Fibroblast of skin of back (primary cell): Measurements from ENCODE around the gene GRHL1. TPM values are rescaled to one million over a fixed set of nuclear protein-coding genes. Genes with fewer than 3 reads are reported as not detected.
"Not testable (repeated sequence)": the region's sequence is repeated elsewhere in the genome, so short reads cannot be mapped to it uniquely, and the experiment has no call there.

Experiments
- DNase-seq: peaks from one replicate; pipeline ENCODE4 v3.0.0-alpha.2; 2013
- polyA plus RNA-seq, 2 experiments: library from polyadenylated mRNA; unstranded; fragments of 120-200 nt; gene quantifications; one replicate each; pipeline ENCODE4 v1.2.1, GENCODE V29; 2013; ENCODE audit not compliant: insufficient read length in 2 of 2

Gene GRHL1, protein sequence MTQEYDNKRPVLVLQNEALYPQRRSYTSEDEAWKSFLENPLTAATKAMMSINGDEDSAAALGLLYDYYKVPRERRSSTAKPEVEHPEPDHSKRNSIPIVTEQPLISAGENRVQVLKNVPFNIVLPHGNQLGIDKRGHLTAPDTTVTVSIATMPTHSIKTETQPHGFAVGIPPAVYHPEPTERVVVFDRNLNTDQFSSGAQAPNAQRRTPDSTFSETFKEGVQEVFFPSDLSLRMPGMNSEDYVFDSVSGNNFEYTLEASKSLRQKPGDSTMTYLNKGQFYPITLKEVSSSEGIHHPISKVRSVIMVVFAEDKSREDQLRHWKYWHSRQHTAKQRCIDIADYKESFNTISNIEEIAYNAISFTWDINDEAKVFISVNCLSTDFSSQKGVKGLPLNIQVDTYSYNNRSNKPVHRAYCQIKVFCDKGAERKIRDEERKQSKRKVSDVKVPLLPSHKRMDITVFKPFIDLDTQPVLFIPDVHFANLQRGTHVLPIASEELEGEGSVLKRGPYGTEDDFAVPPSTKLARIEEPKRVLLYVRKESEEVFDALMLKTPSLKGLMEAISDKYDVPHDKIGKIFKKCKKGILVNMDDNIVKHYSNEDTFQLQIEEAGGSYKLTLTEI
- 0.24 TPM for polyA plus RNA-seq (2013, experiment 1 of 2; ENCODE audit: insufficient read length)
- polyA plus RNA-seq (2013, experiment 2 of 2; ENCODE audit: insufficient read length), result 0.34 TPM

DNA sequence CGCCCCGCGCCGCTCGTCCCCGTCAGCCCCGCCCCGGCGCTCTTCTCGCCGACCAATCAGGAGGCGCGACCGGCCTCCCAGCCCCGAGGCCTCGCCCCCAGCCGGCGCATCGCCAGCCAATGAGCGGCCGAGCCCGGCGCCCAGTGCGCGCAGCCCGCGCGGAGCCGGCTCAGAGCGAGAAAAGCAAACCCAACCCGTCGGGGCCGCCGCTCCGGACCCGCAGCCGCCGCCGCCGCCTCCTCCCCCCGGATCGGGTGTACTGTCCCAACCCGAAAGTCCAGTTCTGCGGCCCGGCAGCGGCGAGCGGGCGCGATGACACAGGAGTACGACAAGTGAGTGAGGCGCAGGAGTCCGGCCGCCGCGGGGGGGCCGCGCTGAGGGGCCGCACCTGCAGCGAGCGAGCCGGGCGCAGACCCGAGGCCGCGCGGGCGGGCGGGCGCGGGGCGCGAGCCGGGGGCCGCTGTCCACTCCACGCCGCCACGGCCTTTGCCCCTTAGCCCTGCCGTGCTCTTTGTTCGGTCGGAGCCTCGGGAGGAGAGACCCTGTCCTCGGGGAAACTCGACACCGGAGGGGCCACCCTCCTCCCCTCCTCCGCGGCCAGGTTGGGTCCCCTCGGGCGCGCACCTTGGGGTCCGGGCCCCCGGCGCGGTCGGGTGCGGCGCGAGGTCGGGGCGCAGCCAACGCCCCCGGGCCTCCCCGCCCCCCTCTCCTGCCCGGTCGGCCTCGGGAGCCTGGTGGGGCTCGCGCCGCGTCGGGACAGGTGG is at the start of gene GRHL1:
Gene GRHL1, plus strand, starts transcription at position 172 of the 764 bp plus-strand sequence. Its CDS starts 141 bp downstream, at position 313.
- DNase-seq, result peak; percentile 89

DNA sequence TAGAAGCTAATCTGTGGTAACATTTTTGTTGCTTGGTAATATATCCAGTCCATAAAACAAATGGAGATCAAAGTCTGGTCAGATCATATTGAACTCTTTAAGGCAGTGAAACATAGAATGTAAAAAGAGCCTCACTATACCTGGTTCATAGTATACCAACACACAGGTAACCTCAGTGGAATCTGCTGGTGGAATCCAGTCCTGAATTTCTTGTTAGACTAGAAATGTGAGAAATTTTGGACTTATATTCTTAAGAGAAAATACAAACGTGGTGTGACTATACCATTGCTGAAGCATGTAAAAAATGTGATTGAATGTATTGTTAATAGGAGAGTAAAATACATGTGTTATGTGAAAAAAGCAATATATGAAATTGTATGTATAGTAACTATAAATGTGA is 46.1 kb upstream of the GRHL1 start:
- DNase-seq, result no peak

DNA sequence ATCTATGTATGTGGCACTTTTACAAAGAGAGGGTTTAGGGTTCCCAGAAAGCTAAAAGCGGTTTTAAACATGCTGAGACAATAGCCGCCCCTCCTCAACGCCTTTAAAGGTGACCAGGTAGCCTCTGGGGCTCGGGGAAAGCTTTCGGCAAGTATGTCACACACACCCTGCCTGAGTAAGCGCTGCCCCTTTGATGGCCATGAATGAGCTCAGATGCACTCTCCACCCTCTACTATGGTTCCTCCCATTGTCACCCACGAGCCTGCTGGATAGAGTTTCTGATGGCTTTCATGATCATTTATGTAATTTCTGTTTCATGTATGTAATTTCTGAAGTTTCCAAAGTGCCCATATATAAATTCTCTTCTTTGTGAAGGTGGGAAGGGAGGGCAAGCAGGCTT is 44.1 kb upstream of the GRHL1 start:
- DNase-seq, result no peak

DNA sequence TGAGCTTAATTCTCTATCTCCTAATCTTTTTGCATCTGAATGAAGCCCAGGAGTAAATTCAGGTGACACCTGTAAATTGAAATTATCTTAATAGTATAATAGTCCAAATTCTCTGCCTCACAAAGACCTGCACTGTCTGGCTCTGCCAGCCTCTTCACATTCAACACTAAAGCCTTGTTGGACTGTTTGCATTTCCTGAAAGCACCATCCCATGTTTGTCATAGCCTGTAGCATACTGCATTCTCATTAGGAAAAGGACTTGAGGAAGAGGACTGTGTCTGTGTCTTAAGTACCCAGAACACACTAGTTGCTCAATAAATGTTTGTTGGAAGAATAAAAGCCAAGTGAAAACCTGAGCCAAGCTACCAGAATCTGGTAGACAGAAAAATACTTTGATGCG is 42.9 kb upstream of the GRHL1 start:
- DNase-seq, result no peak

DNA sequence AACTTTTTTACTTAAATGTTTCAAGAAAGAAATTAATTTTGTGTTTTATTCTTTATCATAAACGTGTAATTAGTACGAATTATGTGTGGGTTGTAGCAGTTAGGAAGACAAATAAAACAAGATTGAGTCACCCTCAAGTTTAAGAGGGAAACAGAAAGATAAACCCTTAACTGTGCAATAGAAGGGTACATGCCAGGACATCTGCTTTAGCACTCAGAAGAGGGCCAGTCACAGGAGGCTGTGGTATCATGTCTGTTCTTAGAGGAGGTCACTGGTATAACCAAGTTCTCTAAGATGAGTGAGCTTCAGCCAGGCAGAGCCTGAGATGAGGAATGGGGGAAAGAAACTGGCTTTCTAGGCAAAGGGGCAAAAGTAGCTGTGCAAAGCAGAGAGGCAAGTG is 42.4 kb upstream of the GRHL1 start:
- DNase-seq, result no peak

DNA sequence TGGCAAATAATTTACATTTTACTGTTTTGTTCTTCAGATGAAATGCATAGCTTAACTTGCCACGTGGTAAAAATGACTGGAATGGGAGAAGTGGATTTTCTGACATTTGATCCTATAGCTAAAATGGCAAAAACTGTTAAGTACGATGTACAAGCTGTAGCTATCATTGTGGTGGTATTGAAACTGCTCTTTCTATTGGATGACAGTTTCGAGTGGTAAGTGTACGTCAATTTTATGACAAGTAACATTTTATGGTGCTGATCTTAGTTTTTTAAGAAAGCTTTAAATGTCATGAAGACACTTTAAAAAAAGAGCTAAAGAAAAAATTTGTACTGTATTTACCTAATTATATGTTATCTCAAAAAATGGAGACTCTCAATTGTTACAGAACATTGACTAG is 40.8 kb upstream of the GRHL1 start:
- no peak for DNase-seq

DNA sequence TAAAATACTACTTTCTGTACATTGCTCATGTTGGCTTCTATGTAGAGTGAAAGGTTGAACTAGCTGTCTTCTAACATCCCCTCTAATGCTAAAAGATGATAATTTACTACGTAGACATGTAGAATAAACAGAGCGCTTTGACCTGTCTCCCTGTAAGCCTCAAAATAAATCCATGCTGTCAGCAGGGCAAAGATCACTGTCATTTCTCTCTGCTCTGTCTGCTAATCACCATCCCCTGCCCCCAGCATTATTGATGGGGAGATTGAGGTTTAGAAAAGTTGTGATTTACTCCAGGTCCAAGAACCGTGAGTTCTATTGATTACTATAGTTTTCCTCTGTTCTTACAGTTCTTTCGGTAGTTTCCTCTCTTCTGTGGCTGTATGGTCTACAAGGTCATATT is 39.0 kb upstream of the GRHL1 start:
- no peak for DNase-seq

DNA sequence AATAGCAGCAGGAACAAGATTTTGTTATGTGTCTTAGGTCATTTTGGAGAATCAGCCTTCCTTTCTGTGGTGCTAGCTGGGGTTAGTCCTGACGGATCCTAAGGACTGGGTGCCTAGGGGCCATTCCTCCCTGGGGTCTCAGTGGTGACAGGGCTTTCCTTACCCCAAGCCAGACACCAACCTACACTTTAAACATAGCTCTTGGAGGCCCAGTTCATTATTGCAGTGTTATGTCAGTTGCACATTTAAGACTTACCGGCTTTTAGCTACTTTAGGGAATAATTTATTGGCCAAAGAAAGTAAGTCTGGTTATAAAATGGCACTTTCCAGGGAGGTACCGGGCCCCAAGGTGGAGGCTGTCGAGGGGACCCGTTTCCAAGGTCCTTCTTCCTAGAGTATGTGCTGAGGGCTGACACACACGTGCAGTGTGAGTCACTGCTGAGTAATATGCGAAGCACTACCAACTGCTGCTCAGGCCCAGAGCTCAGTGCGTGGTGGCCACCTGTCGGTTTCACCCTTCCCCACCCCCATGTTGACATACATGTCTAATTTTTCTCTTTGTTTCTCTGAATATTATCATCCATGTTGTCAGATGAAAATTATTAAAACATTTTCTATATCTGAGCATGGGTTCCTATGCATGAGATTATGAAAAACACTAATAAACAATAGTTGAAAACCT is 37.0 kb upstream of the GRHL1 start:
- peak; percentile 74 for DNase-seq

DNA sequence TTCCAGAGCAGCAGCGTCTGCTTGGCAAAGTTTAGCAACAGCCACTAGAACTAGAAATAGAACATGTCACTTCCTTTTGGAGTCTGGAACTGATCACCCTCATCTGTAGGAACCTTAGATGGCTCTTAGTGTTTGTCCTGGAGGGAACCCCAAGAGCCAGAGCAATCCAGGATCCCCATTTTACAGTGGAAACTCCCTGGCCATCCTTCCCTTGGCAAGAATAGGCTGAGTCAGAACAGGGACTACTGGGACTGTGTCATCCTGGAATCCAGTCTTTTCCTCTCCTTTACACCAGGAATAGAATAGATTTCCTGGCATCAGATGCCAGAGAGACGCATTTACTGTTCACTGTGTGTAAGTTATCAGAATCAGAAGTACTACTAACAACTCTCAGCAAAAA is 33.2 kb upstream of the GRHL1 start:
- peak; percentile 38 for DNase-seq

DNA sequence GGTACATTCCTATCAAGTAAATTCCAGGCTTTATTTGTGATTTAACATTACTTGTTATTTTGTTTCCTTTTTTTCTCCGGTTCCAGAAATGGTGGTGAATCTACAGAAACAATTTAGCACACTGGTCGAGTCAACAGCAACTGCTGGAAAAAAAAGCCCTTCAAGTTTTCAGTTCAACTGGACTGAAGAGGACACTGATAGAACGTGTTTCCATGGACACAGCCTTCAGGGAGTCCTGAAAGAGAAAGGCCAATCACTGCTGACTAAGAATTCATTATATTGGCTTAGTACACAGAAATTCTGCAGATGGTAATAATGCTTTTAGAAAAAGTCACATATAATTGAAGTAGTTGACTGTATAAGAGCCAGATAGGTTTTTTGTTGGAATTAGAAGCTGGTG is 32.0 kb upstream of the GRHL1 start:
- DNase-seq, result no peak

DNA sequence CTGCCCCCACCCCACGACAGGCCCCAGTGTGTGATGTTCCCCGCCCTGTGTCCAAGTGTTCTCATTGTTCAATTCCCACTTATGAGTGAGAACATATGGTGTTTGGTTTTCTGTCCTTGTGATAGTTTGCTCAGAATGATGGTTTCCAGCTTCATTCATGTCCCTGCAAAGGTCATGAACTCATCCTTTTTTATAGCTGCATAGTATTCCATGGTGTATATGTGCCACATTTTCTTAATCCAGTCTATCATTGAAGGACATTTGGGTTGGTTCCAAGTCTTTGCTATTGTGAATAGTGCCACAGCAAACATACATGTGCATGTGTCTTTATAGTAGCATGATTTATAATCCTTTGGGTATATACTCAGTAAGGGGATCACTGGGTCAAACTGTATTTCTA is 24.5 kb upstream of the GRHL1 start:
- not testable (repeated sequence) for DNase-seq

DNA sequence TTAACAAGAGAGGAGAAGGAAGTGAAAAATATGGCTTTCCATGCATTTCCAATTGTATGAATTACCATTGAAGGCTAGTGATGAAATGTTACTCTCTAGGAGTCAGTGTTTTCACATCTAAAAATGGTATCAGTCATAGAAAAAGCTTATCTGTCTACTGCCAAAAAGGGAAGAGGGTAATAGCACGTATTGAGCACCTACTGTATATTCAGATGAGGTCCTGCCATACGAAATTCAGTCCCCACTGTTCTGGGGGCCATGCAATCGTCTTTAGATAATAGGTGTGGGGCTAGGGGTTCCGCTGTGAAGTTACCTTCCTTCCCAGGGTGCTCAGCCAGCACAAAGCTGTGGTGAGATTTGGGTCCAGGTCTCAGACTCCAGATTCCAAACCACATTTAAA is 14.2 kb upstream of the GRHL1 start:
- DNase-seq, result no peak

DNA sequence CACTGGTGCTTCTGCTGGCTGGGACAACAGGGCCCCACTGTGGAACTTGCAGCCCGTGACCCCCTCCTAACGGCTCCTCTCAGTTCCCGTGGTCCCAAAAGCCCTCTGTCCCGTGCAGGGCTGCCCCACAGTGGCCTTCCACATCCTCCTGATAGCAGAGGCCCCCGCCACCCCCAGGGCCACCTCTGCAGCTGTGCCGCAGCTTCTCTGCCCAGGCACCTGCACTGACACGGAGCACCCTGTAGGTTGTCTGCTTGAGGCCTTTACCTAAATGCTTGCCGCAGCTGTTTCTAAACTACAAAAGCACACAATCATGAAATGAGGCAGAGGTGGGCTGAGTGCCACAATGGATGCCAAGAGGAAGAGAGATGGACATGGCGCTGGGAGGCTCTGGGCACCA is 13.5 kb upstream of the GRHL1 start:
- DNase-seq, result no peak

DNA sequence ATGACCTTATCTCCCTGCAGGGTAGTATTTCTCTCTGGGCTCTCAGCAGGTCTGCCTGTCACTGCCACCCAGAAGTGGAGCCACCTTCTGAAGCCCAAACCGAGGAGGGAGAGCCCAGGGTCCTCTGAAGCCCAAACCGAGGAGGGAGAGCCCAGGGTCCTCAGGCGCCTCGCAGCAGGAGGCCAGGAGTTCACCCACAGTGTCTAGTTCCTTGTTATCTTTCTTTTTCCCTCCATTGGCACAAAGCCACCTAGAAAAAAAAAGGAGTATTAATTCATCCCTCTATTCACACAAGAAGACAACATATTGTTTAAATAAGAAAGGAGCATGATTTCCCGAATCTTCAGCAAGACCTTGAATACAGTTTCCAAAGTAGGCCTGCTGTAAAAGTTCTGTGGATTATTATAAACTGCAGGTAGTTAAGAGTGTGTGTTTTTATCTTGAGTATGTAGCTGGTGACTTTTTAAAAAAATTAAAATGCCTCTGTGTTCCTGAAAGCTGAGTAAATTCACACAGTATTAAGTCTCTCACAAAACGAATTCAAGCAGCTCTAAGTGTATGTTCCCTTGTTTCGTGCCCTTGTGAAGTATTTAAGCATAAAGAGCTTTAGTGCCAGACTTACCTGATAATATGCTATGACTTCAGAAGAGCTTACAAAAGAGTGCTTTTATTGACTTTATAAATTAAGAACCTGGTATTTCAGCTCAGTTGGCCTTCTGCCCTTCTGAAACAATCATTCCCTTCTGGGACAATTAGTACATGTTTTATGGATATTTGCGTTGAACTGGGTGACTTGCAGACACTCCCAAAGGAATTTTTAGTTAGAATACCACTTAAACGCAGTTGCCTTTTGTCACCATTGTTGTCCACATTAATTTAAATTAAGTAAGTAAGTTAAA is 11.7 kb upstream of the GRHL1 start:
- no peak for DNase-seq

DNA sequence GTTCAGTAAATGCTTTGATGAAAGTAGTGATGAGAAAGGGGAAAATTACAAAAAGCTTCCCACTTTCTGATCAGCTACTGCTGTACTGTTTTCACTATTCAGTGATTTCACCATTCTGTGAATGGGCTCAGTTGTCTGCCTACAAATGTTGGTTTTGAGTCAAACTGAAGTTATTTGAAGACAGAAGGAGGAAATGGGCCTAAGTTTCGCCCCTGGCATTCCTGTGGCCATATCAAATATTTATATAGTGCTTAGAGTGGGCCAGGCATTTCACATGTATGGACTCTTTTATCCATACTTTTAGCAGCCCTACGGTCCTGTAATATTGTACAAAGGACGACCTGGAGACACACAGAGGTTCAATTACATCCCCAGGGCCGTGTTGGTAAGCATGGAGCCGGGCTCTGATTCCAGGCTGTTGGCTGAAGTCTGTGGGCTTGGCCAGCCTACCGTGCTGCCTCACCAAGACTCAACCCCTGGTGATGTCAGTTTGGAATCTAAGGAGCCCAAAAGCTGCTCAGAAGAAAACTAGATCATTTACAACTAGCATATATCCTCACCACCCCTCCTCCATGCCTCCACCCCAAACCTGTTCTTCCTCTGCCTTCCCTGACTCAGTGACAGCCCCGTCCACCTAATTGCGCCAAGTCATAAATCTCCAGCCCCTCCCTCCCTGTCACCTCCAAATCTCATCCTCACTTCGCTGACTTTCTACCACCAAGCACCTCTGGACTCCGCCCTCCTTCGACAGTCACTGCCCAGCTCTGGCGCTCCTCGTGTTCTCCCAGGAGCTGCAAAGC is 10.1 kb upstream of the GRHL1 start:
- DNase-seq, result peak; percentile 84

DNA sequence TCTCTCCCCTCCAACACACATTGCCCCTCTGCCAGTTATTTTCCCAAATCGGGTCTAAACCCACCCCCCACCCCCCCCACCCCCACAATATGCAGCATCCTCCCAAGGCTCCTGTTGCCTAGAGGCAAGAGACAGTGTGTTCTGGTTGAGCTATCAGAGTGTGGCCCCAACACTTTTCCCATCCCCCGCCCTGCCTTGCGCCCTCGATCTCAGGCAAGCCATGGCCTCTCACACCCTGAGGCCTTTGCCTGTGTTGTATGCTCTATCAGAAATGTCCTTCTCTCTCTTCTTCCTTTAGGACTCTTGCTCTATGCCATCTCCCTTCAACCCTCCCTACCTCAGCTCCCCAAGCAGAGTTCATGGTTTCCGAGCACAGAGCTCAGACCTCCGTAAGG is 9.5 kb upstream of the GRHL1 start:
- no peak for DNase-seq

DNA sequence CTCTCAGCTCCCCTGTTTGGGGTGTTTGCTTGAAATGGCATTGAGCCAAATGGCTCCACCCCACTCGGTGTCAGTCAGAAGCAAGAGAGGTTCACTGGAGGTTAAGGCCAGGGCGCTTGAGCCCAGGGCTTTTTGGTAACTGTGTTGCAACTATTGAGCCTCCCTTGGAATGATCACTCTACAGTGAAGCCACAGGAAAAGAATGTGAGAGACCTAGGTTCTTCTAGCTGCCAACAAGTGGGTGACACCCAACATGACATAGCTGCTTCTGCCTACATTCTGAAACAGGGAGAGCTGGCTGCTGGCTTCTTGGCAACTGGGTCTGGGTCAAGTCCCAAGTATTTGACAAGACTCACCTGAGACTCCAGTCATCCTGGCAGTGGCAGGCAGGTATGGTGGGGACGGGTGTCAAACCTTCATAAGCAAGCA is 7.1 kb upstream of the GRHL1 start:
- DNase-seq, result peak; percentile 26

DNA sequence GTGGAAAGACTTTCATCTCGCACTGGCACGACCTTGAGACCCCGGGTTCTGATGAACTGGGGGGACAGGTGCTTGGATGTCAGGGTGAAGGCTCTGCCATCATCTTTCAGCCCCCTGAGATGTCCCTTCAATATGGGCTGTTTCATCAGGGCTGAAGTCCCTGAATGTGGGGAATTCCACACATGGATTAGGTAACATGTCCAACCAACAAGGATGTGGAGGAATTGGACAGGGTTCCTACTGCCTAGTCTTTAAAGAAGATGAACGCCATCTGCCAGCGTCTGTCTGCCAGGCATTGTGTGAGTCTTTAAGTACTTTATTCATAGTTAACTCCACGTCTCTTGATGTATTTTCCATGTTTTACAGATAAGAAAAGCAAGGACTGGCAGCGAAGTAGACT is 5.9 kb upstream of the GRHL1 start:
- no peak for DNase-seq

DNA sequence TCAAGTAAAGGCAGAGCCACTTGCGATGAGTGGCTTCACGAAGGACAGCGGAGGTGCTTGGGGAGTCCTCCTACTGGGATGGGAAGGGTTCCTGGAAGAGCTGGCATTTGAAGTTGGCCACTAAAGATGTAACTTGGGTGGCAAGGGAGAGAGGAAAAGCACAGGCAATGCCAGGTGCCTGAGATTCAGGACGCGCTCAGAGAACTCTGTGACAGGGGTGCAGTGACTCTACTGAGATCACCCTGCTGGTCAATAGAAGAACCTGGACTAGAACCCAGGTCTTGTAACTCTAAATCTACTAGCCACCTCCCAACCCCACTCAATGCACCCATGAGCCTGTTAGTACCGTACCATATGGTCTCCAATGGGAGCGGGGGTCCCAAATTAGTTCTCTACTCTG is 5.4 kb upstream of the GRHL1 start:
- no peak for DNase-seq

DNA sequence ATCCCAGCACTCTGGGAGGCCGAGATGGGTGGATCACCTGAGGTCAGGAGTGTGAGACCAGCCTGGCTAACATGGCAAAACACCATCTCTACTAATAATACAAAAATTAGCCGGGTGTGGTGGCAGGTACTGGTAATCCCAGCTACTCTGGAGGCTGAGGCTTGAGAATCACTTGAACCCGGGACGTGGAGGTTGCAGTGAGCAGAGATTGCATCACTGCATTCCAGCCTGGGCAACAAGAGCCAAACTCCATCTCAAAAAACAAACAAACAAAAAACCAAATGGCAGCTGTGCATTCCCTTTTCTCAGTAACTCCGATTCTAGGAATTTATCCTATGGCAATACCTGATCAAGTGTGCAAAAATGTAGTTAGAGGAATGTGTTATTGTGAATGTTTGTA is 4.7 kb upstream of the GRHL1 start:
- no peak for DNase-seq

DNA sequence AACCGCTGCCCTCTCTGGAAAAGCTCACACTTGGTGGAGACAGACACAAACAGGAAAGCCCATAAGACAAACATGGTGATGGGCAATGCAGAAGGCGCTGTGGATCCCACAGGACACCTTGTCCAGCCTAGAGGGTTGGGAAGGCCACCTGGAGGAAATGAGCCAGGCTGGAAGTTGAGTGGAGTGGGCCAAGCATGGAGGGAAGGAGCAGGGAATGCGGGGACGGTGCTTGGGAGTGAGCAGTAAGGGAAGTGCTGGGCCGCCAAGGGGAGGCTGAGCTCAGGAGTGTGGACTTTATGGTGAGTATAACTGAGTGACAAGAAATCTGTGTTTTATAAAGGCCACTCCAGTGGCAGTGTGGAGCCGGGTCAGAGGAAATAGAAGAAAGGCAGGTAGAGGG is 2.8 kb upstream of the GRHL1 start:
- no peak for DNase-seq
